Osteoblast (primary cell): ENCODE data around the gene TRABD2A. TPM values are rescaled to one million over a fixed set of nuclear protein-coding genes. Genes with fewer than 3 reads are reported as not detected.
A peak's percentile ranks its signal among the peaks of the same experiment; 100 is the strongest.

Experiments
- DNase-seq: peaks from one replicate; pipeline ENCODE4 v3.0.0; 2011; ENCODE audit warnings: low spot score, mixed read lengths; ENCODE audit not compliant: insufficient read length; ENCODE audit errors: missing footprints
- H2AFZ ChIP-seq: 2 replicates; pipeline ENCODE4 v1.6.0; 2011; ENCODE audit warnings: mild to moderate bottlenecking, low read length
- H3K27ac ChIP-seq: 2 replicates; pipeline ENCODE4 v1.5.1; 2011; ENCODE audit warnings: mild to moderate bottlenecking, low read depth, low read length, moderate library complexity
- H3K27me3 ChIP-seq: 2 replicates; pipeline ENCODE4 v1.6.0; 2012; ENCODE audit warnings: mild to moderate bottlenecking, control low read depth, inconsistent platforms, low read length, moderate library complexity; ENCODE audit not compliant: insufficient read depth
- H3K36me3 ChIP-seq: 2 replicates; pipeline ENCODE4 v1.5.1; 2011; ENCODE audit warnings: mild to moderate bottlenecking, low read length, control low read depth, moderate library complexity; ENCODE audit not compliant: insufficient read depth
- H3K4me1 ChIP-seq: 2 replicates; pipeline ENCODE4 v1.5.1; 2011; ENCODE audit warnings: mild to moderate bottlenecking, low read length, control low read depth, moderate library complexity; ENCODE audit not compliant: insufficient read depth
- H3K4me2 ChIP-seq: 2 replicates; pipeline ENCODE4 v1.6.0; 2011; ENCODE audit warnings: mild to moderate bottlenecking, low read length; ENCODE audit not compliant: insufficient read depth
- H3K4me3 ChIP-seq: fragments of 200-600 bp; sonication (generic); 3 replicates; pipeline ENCODE4 v1.5.1; 2012; ENCODE audit warnings: mild to moderate bottlenecking, low read length, inconsistent platforms; ENCODE audit not compliant: insufficient read depth
- H3K79me2 ChIP-seq: 2 replicates; pipeline ENCODE4 v1.6.0; 2012; ENCODE audit warnings: mild to moderate bottlenecking, low read length, control low read depth, inconsistent platforms; ENCODE audit not compliant: insufficient read depth
- H3K9me3 ChIP-seq: 2 replicates; pipeline ENCODE4 v1.5.1; 2011; ENCODE audit warnings: low read depth, low read length, control low read depth
- H4K20me1 ChIP-seq: 2 replicates; pipeline ENCODE4 v1.6.0; 2012; ENCODE audit warnings: mild to moderate bottlenecking, low read length, control low read depth; ENCODE audit not compliant: insufficient read depth
- total RNA-seq: library from RNA; depleted of rRNA; stranded (reverse); fragments of >200 nt; gene quantifications from 2 replicates; pipeline ENCODE4 v1.2.3, GENCODE V29; 2012
- TF ChIP-seq, protein P1 (sequence below): IDR thresholded peaks from 2 replicates; pipeline ENCODE4 v1.5.1; 2011; ENCODE audit warnings: mild to moderate bottlenecking, low read depth, low read length, moderate library complexity; ENCODE audit errors: extremely low read depth

Gene TRABD2A
- total RNA-seq, 1 donor = 2.9 TPM

GRCh38 chr2:84925336-84925723 is 44.4 kb upstream of the TRABD2A start:
- TF ChIP-seq, protein P1, sequence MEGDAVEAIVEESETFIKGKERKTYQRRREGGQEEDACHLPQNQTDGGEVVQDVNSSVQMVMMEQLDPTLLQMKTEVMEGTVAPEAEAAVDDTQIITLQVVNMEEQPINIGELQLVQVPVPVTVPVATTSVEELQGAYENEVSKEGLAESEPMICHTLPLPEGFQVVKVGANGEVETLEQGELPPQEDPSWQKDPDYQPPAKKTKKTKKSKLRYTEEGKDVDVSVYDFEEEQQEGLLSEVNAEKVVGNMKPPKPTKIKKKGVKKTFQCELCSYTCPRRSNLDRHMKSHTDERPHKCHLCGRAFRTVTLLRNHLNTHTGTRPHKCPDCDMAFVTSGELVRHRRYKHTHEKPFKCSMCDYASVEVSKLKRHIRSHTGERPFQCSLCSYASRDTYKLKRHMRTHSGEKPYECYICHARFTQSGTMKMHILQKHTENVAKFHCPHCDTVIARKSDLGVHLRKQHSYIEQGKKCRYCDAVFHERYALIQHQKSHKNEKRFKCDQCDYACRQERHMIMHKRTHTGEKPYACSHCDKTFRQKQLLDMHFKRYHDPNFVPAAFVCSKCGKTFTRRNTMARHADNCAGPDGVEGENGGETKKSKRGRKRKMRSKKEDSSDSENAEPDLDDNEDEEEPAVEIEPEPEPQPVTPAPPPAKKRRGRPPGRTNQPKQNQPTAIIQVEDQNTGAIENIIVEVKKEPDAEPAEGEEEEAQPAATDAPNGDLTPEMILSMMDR = no peak
- peak overlapping the region; percentile 87 for H3K4me2 ChIP-seq
- no peak for DNase-seq
- no peaks in the 10 kb centered on the region for H4K20me1 ChIP-seq
- H3K79me2 ChIP-seq = no peaks in the 10 kb centered on the region
- H3K4me3 ChIP-seq = no peak overlapping the region
- no peaks in the 10 kb centered on the region for H3K36me3 ChIP-seq
- no peaks in the 10 kb centered on the region for H3K27me3 ChIP-seq
- no peak overlapping the region for H2AFZ ChIP-seq
- H3K27ac ChIP-seq = no peak overlapping the region
- peaks cover 23% of the 10 kb centered on the region for H3K4me1 ChIP-seq
- no peaks in the 10 kb centered on the region for H3K9me3 ChIP-seq

GRCh38 chr2:84924173-84925106 is 43.6 kb upstream of the TRABD2A start:
- Histone ChIP-seq H3K79me2 (no peaks in the 10 kb centered on the region), H3K4me1 (peaks cover 29% of the 10 kb centered on the region), H2AFZ (peak overlapping the region; percentile 85), H3K36me3 (no peaks in the 10 kb centered on the region), H4K20me1 (no peaks in the 10 kb centered on the region), H3K9me3 (no peaks in the 10 kb centered on the region), H3K4me3 (no peak overlapping the region), H3K27ac (no peak overlapping the region), H3K27me3 (no peaks in the 10 kb centered on the region), H3K4me2 (peak overlapping the region; percentile 62)
- TF ChIP-seq, protein P1 = no peak
- DNase-seq = no peak

DNA sequence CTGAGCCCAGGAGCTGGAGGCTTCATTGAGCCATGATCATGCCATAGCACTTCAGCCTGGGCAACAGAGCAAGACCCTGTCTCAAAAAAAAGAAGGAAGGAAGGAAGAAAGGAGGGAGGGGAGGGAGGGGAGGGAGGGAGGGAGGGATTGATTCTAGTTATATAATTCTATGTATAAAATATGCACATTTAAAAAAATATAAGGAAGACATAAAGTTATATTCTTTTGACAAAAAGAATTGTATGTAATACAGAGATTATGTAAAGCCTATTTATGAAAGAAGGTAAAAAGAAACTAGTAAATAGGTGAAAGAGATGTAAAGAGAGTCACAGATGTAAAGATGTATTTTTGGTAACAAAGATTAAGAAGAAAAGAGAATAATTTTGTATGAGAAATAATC is 42.1 kb upstream of the TRABD2A start:
- no peak overlapping the region for H3K27ac ChIP-seq
- H2AFZ ChIP-seq = no peak overlapping the region
- no peak overlapping the region for H3K4me3 ChIP-seq
- H3K27me3 ChIP-seq = no peaks in the 10 kb centered on the region
- H3K4me1 ChIP-seq = peaks cover 34% of the 10 kb centered on the region
- TF ChIP-seq, protein P1 = no peak
- H3K9me3 ChIP-seq = no peaks in the 10 kb centered on the region
- H4K20me1 ChIP-seq = no peaks in the 10 kb centered on the region
- no peak for DNase-seq
- no peaks in the 10 kb centered on the region for H3K79me2 ChIP-seq
- no peaks in the 10 kb centered on the region for H3K36me3 ChIP-seq
- no peak overlapping the region for H3K4me2 ChIP-seq

DNA sequence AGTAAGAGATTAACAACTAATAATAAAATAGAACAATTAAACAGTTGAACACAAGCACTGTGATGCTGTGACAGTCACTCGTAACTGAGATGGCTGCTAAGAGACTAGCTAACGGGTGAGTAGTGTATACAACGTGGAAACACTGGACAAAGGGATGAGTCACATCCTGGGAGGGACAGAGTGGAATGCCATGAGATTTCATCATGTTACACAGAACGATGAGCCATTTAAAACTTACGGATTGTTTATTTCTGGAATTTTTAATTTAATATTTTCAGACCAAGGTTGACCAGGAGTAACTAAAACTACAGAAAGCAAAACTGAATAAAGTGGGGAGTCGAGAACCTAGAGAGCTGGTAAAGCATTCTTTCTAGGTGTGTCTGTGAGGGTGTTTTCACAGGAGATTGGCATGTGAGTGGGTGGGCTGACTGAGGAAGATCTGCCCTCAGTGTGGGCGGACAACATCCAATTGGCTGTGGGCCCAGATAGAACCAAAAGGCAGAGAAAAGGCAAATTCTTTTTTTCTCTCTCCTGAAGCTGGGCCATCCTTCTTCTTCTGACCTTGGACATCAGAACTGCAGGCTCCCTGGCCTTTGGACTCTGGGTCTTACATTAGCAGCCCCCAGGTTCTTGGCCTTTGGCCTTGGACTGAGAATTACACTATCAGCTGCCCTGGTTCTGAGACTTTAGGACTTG is 39.1 kb upstream of the TRABD2A start:
- TF ChIP-seq, protein P1 = no peak
- H2AFZ ChIP-seq = peak overlapping the region; percentile 85
- H3K27me3 ChIP-seq = no peaks in the 10 kb centered on the region
- H3K27ac ChIP-seq = peak overlapping the region; percentile 99
- H3K79me2 ChIP-seq = no peaks in the 10 kb centered on the region
- H3K4me1 ChIP-seq = peaks cover 20% of the 10 kb centered on the region
- peak overlapping the region; percentile 86 for H3K4me2 ChIP-seq
- no peaks in the 10 kb centered on the region for H4K20me1 ChIP-seq
- H3K4me3 ChIP-seq = peak overlapping the region; percentile 49
- DNase-seq = peak; percentile 97
- no peaks in the 10 kb centered on the region for H3K36me3 ChIP-seq
- no peaks in the 10 kb centered on the region for H3K9me3 ChIP-seq
